Thyroid gland (tissue), 4 donors: ENCODE results near the gene IYD.

Experiments
- POLR2A ChIP-seq, 2 donors: fragments of 450-650 bp; IDR thresholded peaks; one replicate each; pipeline ENCODE4 v1.6.1; 2017; ENCODE audit warnings: antibody characterized with exemption in 2 of 2, mild to moderate bottlenecking in 2 of 2, moderate library complexity in 1 of 2
- TF ChIP-seq, protein P1 (sequence below), 6 experiments: fragments of 200-600 bp in 3 of 6; fragments of 450-650 bp in 3 of 6; sonication (generic) in 3 of 6; IDR thresholded peaks; one replicate each; pipeline ENCODE4 v1.5.1; 2016 to 2019; ENCODE audit warnings: antibody characterized with exemption in 6 of 6, mild to moderate bottlenecking in 2 of 6, inconsistent platforms in 1 of 6, moderate library complexity in 1 of 6

DNA sequence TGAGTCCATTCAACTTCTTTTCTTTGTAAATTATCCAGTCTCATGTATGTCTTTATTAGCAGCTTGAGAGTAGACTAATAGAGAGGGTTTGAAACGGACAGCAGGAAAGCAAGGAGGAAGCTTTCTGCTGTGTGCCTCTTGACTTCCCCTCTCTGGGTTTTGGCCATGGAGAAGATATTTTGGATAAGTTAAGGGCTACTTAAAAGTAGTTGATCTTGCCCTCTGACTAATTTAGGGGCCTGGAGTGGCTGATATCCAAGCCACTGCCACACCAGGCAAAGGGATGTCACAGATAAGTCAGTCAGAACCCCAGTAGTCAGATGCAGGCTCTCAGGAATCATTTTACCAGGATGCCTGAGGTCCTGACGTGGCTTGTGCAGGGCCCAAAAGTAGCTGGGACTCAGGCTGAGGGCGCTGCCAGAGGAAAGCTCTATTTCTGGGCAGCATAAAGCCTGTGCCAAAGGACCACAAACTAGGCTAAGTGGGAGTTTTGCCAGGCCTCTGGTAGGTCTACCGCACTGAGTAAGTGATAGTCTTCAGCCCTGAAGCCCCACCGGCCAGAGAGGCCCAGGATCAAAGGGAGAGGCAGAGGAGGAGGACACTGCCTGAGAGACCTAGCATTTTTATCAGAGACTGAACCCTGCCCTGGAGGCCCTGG lies 41.6 kb upstream of the IYD start:
- TF ChIP-seq, protein P1, sequence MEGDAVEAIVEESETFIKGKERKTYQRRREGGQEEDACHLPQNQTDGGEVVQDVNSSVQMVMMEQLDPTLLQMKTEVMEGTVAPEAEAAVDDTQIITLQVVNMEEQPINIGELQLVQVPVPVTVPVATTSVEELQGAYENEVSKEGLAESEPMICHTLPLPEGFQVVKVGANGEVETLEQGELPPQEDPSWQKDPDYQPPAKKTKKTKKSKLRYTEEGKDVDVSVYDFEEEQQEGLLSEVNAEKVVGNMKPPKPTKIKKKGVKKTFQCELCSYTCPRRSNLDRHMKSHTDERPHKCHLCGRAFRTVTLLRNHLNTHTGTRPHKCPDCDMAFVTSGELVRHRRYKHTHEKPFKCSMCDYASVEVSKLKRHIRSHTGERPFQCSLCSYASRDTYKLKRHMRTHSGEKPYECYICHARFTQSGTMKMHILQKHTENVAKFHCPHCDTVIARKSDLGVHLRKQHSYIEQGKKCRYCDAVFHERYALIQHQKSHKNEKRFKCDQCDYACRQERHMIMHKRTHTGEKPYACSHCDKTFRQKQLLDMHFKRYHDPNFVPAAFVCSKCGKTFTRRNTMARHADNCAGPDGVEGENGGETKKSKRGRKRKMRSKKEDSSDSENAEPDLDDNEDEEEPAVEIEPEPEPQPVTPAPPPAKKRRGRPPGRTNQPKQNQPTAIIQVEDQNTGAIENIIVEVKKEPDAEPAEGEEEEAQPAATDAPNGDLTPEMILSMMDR (IDR thresholded peaks at IDR 0.05), result no peak
- TF ChIP-seq POLR2A (IDR thresholded peaks at IDR 0.05), result no peak
